Activated T-helper 9 cell treated with anti-CD3 and anti-CD28 coated beads, Interleukin-2, amount 50 U/mL, for 16 hours (primary cell): ENCODE data around the gene RABGEF1.
"Not testable (repeated sequence)": the region's sequence is repeated elsewhere in the genome, so short reads cannot be mapped to it uniquely, and the experiment has no call there.

Source experiments
- DNase-seq: peaks from one replicate; pipeline ENCODE4 v3.0.0-alpha.2; 2020; ENCODE audit warnings: low read depth

RABGEF1 gene

GRCh38 chr7:66765322-66766025, 24.9 kb downstream of the RABGEF1 start:
- DNase-seq, result not testable (repeated sequence)

DNA sequence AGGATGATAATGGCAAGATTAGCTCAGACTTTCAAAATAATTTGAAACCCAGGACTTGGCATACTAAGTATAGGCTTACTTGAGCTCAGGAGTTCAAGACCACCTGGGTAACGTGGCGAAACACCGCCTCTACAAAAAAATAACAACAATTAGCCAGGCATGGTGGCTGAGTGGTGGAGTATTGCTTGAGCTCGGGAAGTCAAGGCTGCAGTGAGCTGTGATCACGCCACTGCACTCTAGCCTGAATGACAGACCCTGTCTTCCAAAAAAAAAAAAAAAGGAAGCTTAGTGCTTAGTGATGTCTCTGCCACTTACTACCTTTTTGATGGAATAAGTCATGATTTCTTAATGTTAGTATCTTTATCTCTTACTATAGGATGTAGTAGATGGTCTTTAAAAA, 25.5 kb downstream of the RABGEF1 start:
- no peak for DNase-seq

DNA sequence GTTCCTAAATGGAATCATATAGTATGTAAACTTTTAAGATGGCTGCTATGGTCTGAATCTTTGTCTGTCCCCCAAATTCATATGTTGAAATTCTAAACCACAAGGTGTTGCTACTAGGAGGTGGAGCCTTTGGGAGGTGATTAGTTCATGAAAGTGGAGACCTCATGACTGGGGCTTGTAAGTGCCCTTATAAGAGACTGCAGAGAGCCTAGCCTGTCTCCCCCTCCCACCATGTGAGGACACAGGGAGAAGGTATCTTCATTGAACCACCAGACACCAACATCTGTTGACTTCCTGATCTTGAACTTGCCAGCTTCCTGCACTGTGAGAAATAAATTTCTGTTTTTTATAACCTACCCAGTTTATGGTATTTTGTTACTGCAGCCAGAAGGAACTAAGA, 27.0 kb downstream of the RABGEF1 start:
- DNase-seq, result not testable (repeated sequence)

GRCh38 chr7:66768865-66769832, 28.6 kb downstream of the RABGEF1 start:
- DNase-seq, result no peak

GRCh38 chr7:66769833-66770512, 29.4 kb downstream of the RABGEF1 start:
- no peak for DNase-seq

- DNase-seq, result no peak
These were observed 31.3 kb downstream of the RABGEF1 start for GRCh38 chr7:66771795-66772194.

GRCh38 chr7:66773744-66774143, 33.2 kb downstream of the RABGEF1 start:
- not testable (repeated sequence) for DNase-seq

DNA sequence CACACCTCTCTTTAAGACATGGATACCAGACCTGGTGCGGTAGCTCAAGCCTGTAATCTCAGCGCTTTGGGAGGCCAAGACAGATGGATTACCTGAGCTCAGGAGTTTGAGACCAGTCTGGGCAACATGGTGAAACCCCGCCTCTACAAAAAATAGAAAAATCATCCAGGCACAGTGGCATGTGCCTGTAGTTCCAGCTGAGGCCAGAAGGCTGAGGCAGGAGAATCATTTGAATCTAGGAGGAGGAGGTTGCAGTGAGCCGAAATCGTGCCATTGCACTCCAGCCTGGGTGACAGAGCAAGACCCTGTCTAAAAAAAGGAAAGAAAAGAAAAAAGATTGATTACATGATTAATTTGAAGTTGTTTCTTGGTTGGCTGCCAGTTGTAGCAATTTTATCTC, 35.9 kb downstream of the RABGEF1 start:
- DNase-seq, result not testable (repeated sequence)

DNA sequence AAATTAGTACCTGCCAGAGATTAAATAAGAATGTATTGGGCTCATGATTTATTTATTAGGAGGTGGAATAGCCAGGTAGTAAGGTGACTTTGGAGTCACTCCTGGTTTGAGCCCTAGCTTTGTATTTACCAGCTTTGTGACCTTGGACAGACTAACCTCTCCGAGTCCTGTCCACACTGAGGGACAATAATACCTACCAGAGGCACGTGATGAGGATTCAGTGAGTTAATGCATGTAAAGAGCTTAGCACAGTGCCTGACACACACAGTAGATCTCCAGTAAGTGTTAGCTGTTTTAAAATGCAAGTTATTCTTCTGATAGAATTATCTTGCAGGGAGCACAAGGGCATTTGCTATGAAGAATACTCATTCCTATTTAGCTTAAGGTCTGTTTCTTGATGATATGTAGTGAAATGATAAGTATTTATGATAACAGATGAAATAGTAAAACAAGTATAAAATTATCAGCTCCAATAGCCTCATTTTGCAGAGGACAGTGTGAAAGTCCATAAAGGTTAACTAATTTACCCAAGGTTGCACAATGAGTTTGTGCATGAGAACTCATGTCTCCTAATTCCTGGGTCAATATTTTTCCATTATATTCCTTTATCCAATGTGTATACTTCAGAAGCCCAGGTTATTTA, 36.4 kb downstream of the RABGEF1 start:
- no peak for DNase-seq

DNA sequence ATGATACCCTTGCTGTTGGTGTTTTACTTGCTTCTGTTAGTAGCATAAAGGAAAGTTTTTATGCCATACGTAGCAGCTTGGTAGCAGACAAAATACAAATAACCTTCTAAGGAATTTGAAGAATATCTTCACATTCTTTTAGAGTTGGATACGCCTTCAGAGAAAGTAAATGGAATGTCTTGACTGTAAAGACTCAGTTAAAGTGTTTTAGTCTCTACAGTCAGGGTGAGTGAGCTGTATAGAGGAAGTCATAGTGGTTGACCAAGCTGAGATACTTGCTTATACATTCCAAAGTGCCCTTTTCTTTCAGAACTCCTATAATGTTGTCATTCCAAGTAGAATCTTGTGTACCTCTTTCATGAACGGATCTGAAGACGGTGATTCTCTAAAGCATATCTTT, 37.7 kb downstream of the RABGEF1 start:
- DNase-seq, result no peak

GRCh38 chr7:66779669-66780409, 39.3 kb downstream of the RABGEF1 start:
- no peak for DNase-seq

DNA sequence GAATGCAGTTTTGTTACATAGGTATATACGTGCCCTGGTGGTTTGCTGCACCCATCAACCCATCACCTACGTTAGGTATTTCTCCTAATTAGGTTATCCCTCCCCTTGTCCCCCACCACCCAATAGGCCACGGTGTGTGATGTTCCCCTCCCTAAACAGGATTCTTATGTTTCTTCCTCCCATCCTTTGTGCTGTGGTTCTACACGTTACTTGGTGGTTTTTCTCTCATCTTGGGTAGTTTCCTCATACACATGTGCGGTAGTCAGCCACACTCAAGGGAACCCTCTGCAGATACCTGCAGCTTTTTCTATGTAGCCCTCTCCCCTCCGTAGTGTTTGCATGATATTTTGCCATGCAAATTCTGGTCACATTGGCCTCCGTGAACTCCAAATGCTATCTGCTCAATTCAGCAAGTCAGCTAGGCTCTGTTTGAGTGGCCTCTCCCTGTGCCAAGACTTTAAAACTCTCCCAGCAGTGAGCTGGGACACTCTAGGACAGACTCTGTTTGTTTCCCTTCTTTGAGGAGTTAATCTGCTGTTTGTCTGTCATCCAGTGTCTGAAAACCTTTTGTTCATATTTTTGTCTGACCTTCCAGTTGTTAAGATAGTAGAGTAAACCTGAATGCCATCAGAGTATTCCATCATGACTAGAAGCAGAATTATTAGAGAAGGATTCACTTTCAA, 41.0 kb downstream of the RABGEF1 start:
- DNase-seq, result no peak

DNA sequence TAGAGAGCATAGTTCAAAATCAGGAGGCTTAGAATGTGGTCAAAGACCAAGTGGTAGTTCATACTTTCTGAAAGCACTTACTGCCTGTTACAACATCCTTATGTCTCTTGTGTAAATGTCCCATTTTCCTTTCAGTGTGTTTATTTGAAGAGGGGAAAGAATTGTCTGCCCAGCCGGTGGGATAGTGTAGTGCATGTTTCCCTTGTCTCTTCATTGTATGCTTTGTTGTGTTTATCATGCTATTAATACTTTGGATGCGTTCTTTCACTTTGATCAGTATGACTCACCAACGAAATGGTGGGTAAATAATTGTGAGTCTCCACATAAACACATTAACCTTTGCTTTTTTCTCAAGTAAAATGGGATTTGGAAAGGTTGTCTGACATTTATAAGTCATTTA, 42.3 kb downstream of the RABGEF1 start:
- not testable (repeated sequence) for DNase-seq

DNA sequence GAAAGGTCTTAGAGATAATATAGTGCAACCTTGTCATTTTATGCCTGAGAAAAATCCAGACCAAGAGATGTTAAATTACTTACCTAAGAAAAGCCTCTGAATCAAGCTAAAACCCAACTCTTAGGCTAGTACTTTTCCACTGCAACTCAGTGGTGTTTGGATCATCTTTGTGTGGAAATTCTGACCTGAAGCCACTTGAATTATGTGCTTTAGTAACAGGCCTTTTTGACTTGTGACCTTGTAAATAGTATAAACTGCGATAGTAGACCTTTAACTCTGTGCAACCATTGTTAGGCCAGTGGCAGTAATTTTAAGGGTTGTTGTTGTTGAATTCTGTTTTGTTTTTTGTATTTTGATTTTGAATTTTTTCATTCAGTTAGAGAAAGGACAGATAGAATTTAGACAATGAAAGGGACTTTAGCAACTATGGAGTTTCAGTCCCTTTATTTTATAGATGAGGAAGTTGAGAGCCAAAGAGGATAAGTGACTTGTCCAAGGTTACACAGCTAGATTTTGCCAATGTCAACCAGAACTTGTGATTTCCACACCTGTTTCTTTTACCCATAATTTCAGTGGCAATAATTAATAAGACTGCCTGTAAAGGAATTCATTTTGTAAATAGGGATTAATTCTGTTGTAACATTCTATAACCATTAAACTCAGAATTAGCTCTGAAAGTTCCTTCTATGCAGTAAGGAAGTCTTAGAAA, 43.5 kb downstream of the RABGEF1 start:
- not testable (repeated sequence) for DNase-seq

GRCh38 chr7:66790196-66790595, 49.7 kb downstream of the RABGEF1 start:
- DNase-seq, result no peak

DNA sequence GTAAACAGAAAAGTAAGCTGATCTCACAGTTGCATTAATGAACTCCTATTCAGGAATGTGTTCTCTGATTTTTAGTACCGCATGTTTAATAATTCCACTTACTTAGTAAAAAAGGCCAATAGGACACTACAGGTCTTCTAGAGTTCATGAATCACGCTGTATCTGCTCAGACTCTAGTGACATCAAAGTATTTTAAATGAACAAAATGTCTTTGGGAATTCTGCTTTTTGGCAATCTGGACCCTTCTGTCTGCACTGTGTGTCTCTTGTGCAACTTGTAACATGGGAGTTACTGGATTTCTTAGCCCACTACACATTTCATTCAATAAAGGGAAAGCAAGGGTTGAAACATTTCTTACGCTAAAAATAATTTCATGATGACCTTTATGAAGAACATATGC, 50.2 kb downstream of the RABGEF1 start:
- DNase-seq, result no peak

- DNase-seq, result no peak
These were observed 60.1 kb downstream of the RABGEF1 start for GRCh38 chr7:66800591-66800990.

- no peak for DNase-seq
These were observed 63.5 kb downstream of the RABGEF1 start for GRCh38 chr7:66804001-66804400.

GRCh38 chr7:66807736-66808135, 67.2 kb downstream of the RABGEF1 start:
- no peak for DNase-seq

GRCh38 chr7:66810716-66811115, 70.2 kb downstream of the RABGEF1 start:
- DNase-seq, result no peak
